ENCODE results near the gene TMEM183A. TPM values are rescaled to one million over a fixed set of nuclear protein-coding genes. Genes with fewer than 3 reads are reported as not detected.

Gene TMEM183A
- total and polyA plus RNA-seq, 9 of the 15 experiments (the other 6 are each of a cell fraction or from before 2014, with no cell fraction given): 23.4 to 190 (median 124) TPM

DNA sequence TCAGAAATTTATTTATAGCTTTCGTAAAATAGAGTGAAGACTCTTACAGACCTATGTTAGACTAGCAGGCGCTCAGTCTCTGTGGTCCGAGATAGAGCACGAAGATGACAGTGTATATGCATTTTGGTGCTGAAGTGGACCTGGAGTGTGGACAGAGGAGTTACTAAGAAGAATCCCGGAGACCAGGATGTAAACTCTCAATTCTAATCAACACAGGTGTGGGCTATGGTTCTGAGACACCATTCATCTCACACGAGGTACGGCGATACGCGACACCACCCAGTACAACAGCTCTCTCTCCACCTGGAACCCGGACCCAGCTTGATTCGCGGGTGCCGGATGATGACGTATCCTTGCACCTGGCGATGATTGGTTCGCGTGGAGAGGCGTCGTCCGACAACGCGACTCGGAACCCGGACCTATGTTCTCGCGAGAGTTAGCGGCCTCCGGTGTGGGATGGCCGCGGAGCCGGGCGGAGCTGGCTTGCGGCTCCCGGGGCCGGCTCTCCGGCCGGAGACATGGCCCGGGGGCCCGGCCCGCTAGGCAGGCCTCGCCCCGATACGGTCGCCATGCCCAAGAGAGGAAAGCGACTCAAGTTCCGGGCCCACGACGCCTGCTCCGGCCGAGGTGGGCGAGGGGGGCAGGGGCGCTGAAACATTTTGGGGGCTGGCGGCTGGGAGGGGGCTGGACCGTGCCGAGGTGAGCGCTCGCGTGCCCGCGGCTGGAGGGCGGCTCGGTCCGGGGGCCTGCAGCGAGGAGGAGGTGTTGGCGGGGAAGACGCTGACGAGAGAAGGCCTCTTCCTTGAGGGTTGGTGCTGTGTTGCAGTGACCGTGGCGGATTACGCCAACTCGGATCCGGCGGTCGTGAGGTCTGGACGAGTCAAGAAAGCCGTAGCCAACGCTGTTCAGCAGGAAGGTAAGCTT lies at the start of gene TMEM183A (continued):
- TF ChIP-seq, protein P1, sequence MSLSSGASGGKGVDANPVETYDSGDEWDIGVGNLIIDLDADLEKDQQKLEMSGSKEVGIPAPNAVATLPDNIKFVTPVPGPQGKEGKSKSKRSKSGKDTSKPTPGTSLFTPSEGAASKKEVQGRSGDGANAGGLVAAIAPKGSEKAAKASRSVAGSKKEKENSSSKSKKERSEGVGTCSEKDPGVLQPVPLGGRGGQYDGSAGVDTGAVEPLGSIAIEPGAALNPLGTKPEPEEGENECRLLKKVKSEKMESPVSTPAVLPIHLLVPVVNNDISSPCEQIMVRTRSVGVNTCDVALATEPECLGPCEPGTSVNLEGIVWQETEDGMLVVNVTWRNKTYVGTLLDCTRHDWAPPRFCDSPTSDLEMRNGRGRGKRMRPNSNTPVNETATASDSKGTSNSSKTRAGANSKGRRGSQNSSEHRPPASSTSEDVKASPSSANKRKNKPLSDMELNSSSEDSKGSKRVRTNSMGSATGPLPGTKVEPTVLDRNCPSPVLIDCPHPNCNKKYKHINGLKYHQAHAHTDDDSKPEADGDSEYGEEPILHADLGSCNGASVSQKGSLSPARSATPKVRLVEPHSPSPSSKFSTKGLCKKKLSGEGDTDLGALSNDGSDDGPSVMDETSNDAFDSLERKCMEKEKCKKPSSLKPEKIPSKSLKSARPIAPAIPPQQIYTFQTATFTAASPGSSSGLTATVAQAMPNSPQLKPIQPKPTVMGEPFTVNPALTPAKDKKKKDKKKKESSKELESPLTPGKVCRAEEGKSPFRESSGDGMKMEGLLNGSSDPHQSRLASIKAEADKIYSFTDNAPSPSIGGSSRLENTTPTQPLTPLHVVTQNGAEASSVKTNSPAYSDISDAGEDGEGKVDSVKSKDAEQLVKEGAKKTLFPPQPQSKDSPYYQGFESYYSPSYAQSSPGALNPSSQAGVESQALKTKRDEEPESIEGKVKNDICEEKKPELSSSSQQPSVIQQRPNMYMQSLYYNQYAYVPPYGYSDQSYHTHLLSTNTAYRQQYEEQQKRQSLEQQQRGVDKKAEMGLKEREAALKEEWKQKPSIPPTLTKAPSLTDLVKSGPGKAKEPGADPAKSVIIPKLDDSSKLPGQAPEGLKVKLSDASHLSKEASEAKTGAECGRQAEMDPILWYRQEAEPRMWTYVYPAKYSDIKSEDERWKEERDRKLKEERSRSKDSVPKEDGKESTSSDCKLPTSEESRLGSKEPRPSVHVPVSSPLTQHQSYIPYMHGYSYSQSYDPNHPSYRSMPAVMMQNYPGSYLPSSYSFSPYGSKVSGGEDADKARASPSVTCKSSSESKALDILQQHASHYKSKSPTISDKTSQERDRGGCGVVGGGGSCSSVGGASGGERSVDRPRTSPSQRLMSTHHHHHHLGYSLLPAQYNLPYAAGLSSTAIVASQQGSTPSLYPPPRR (CRISPR knock-in tag; IDR thresholded peaks at IDR 0.05; ENCODE audit: borderline replicate concordance): no peak
- TF ChIP-seq CBFB (CRISPR knock-in tag; IDR thresholded peaks at IDR 0.05) (0 out of 2 replicates have a peak, but pooled peaks have one; percentile 12), EP300 (IDR thresholded peaks at IDR 0.05; ENCODE audit: low read length) (no peak), SAFB (IDR thresholded peaks at IDR 0.05; ENCODE audit: borderline replicate concordance, low read depth, low read length) (no peak), NFE2L1 (tag; IDR thresholded peaks at IDR 0.05; ENCODE audit: borderline replicate concordance, low read depth) (no peak), MBD2 (IDR thresholded peaks at IDR 0.05; ENCODE audit: borderline replicate concordance, low read depth) (peak; percentile 93), PYGO2 (tag; IDR thresholded peaks at IDR 0.05) (no peak), RBM15 (IDR thresholded peaks at IDR 0.05; ENCODE audit: insufficient read depth, low read length) (no peak), ILK (tag; IDR thresholded peaks at IDR 0.05; ENCODE audit: borderline replicate concordance, low read depth) (no peak), NR2C1 (IDR thresholded peaks at IDR 0.05) (no peak; the same call in 1 of the 2 replicates), NR2C1 (tag; IDR thresholded peaks at IDR 0.05) (peak; percentile 56; the same call in 1 of the 2 replicates), BCOR (IDR thresholded peaks at IDR 0.05) (0 out of 2 replicates have a peak, but pooled peaks have one; percentile 7), EZH2 (IDR thresholded peaks at IDR 0.05; ENCODE audit: borderline replicate concordance, low read depth, low read length) (no peak)
- TF ChIP-seq, protein P2, sequence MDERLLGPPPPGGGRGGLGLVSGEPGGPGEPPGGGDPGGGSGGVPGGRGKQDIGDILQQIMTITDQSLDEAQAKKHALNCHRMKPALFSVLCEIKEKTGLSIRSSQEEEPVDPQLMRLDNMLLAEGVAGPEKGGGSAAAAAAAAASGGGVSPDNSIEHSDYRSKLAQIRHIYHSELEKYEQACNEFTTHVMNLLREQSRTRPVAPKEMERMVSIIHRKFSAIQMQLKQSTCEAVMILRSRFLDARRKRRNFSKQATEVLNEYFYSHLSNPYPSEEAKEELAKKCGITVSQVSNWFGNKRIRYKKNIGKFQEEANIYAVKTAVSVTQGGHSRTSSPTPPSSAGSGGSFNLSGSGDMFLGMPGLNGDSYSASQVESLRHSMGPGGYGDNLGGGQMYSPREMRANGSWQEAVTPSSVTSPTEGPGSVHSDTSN (CRISPR knock-in tag; IDR thresholded peaks at IDR 0.05; ENCODE audit: low read depth): no peak
- TF ChIP-seq, protein P2 (tag; conservative IDR thresholded peaks at IDR 0.05; ENCODE audit: low read depth): no peak
- TF ChIP-seq, protein P3, sequence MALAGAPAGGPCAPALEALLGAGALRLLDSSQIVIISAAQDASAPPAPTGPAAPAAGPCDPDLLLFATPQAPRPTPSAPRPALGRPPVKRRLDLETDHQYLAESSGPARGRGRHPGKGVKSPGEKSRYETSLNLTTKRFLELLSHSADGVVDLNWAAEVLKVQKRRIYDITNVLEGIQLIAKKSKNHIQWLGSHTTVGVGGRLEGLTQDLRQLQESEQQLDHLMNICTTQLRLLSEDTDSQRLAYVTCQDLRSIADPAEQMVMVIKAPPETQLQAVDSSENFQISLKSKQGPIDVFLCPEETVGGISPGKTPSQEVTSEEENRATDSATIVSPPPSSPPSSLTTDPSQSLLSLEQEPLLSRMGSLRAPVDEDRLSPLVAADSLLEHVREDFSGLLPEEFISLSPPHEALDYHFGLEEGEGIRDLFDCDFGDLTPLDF (CRISPR knock-in tag; IDR thresholded peaks at IDR 0.05): 0 out of 2 replicates have a peak, but pooled peaks have one; percentile 59
- TF ChIP-seq, protein P4, sequence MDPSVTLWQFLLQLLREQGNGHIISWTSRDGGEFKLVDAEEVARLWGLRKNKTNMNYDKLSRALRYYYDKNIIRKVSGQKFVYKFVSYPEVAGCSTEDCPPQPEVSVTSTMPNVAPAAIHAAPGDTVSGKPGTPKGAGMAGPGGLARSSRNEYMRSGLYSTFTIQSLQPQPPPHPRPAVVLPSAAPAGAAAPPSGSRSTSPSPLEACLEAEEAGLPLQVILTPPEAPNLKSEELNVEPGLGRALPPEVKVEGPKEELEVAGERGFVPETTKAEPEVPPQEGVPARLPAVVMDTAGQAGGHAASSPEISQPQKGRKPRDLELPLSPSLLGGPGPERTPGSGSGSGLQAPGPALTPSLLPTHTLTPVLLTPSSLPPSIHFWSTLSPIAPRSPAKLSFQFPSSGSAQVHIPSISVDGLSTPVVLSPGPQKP (CRISPR knock-in tag; IDR thresholded peaks at IDR 0.05): no peak
